ENCODE measurements around the gene DBX1. TPM values are rescaled to one million over a fixed set of nuclear protein-coding genes. Genes with fewer than 3 reads are reported as not detected.

Gene DBX1
- total RNA-seq, 1 experiment from 2014 or later: 0.15 TPM

GRCh38 chr11:20114588-20114987 is 45.7 kb downstream of the DBX1 start:
- no peak overlapping the region for H2BK20ac ChIP-seq (ENCODE audit: low read depth, low read length, poor library complexity, severe bottlenecking)
- no peak overlapping the region for H3K4me3 Mint-ChIP-seq
- H2BK5ac ChIP-seq (ENCODE audit: insufficient read length, low read length): no peak overlapping the region
- H3K27ac ChIP-seq (ENCODE audit: insufficient read length, low read depth, low read length): no peak overlapping the region
- H3K4me1 ChIP-seq (ENCODE audit: insufficient read depth, low read length): no peaks in the 10 kb centered on the region
- H2AK5ac ChIP-seq (ENCODE audit: insufficient read length, low read length): no peak overlapping the region
- no peaks in the 10 kb centered on the region for H3K9me3 ChIP-seq (ENCODE audit: control insufficient read depth, low read depth, low read length)
- H2BK15ac ChIP-seq (ENCODE audit: low read depth, low read length): no peak overlapping the region
- H3K36me3 Mint-ChIP-seq (ENCODE audit: insufficient read depth in 1 of 3, low read depth in 3 of 3): peaks cover 42 to 71% (median 60%) of the 10 kb centered on the region in 3 experiments; a peak in 6 of 7 replicates
- no peak overlapping the region for H3K14ac ChIP-seq (ENCODE audit: insufficient read depth, low read length)
- H3K79me1 ChIP-seq (ENCODE audit: insufficient read depth, low read depth, low read length, poor library complexity, severe bottlenecking): no peaks in the 10 kb centered on the region
- H3K9ac ChIP-seq (ENCODE audit: extremely low read depth, insufficient read length, low read length): no peak overlapping the region
- H3K27me3 Mint-ChIP-seq (ENCODE audit: low read depth): no peaks in the 10 kb centered on the region
- no peaks in the 10 kb centered on the region for H3K9me3 Mint-ChIP-seq
- H3K18ac ChIP-seq (ENCODE audit: insufficient read length, low read depth, low read length): no peak overlapping the region
- H4K8ac ChIP-seq (replicated peaks; ENCODE audit: insufficient read length, low read depth, low read length): no peak overlapping the region
- no peaks in the 10 kb centered on the region for H3K23me2 ChIP-seq (ENCODE audit: insufficient read length, low read depth, low read length, poor library complexity, severe bottlenecking)
- DNase-seq: no peak
- no peak overlapping the region for H3K4ac ChIP-seq (ENCODE audit: low read depth, low read length)
- no peak overlapping the region for H3K23ac ChIP-seq (ENCODE audit: insufficient read length, low read depth, low read length)
- H2BK12ac ChIP-seq (ENCODE audit: insufficient read length, low read depth, low read length): no peak overlapping the region
- no peak overlapping the region for H3K27ac Mint-ChIP-seq
- no peaks in the 10 kb centered on the region for H3K79me2 ChIP-seq (ENCODE audit: insufficient read depth, low read length)
- H4K91ac ChIP-seq (ENCODE audit: insufficient read length, low read depth, low read length): no peak overlapping the region
- no peak for TF ChIP-seq CTCF (conservative IDR thresholded peaks at IDR 0.05)
- no peak overlapping the region for H3K56ac ChIP-seq (ENCODE audit: insufficient read length, low read depth, low read length)
- H2BK120ac ChIP-seq (ENCODE audit: low read depth, low read length, poor library complexity, severe bottlenecking): no peak overlapping the region
- WGBS (ENCODE audit: extremely low coverage, insufficient read length, low lambda C conversion rate): no CpG with 5 or more reads among the region's 10 CpGs
- H3K4me1 Mint-ChIP-seq: peaks cover 2 to 5% of the 10 kb centered on the region in 2 experiments; a peak in 3 of 4 replicates
- no peak overlapping the region for H4K5ac ChIP-seq (ENCODE audit: insufficient read length, low read depth, low read length)
- no peaks in the 10 kb centered on the region for H3K27me3 ChIP-seq (ENCODE audit: insufficient read depth, low read length)
- H3T11ph ChIP-seq (ENCODE audit: low read length): no peak overlapping the region
- H4K20me1 ChIP-seq (ENCODE audit: control insufficient read depth, insufficient read depth, insufficient read length): no peaks in the 10 kb centered on the region
- no peak overlapping the region for H2AFZ ChIP-seq (ENCODE audit: low read length)
- H3K4me2 ChIP-seq (ENCODE audit: insufficient read depth, insufficient read length, low read length): no peak overlapping the region
